GM18868 (cell line): ENCODE data around the gene ZYG11B.
"Not testable (repeated sequence)": the region's sequence is repeated elsewhere in the genome, so short reads cannot be mapped to it uniquely, and the experiment has no call there.

Source experiments
- ATAC-seq: cut with Tn5 transposase; IDR thresholded peaks from one replicate; pipeline ENCODE4 v1.9.1; 2021; ENCODE audit warnings: mild to moderate bottlenecking, moderate library complexity; ENCODE audit not compliant: unreplicated experiment

The ZYG11B gene

DNA sequence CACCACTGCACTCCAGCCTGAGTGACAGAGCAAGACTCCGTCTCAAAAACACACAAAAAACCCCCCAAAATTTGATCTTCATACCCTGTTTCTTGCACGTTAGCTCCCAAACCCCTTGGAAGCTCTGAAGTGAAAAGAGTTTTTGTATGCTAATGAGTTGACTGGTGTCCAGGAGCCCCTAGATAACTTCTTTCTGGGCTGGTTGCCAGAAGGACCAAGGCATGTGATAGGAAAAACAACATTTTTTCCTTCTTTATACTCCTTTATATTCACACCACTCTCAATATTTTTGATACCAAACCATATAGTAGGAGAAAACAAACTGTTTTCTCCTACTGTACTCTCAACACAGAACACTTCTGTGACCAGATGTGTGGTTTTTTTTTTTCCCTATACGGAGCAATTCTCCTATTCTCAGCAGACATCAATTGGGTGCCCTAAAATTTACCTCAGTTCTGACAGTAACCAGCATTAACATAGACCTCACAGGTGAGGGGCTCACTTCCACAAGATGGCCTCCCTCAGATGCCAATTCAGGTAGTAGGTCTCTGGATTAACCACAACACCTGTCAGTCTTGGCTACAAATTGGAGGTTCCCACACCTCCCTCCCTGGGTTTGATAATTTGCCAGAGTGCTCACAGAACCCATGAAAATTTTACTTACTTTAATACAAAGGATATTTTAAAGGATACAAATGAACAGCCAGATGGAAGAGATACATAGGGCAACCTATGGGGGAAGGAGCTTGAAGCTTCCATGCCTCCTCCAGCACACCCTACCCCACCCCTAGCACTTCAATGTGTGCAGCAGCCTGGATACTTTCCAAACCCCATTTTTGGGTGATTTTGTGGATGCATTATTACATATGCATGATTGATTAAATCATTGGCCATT lies 25.6 kb downstream of the ZYG11B start:
- ATAC-seq: no peak

DNA sequence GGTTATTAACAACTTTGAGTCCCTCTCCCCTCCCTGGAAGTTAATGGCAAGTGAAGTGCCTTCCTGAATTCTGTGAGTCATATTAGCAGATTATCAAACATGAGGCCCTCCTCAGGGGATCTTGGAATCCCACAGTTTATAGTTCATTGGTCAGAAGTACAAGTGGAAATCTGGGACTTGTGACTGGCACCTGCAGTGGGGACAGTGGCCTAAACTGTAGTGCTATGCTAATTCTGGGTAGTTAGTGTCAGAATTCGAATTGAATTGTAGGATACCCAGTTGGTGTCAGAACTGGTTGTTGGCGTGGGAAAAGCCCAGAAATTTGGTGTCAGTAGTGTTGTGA lies 26.2 kb downstream of the ZYG11B start:
- ATAC-seq: no peak

GRCh38 chr1:52753169-52753568 lies 26.9 kb downstream of the ZYG11B start:
- ATAC-seq: no peak

DNA sequence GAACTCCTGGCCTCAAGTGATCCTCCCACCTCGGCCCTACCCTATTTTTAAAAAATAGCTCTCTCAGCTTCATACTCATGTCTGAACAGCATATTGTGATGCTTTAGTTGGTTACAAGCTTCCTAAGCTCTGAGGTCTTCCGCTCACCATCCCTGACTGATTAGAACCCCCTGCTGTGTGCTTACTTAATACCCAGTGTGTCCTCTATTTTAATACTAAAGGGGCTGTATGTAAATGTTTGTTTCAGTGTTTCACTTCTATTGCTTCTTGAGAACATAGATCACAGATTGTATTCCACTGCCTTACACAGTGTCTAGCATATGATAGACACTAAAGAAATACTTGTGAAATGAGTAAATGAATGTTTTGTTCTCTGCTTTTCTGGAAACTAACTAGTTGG lies 29.8 kb downstream of the ZYG11B start:
- no peak for ATAC-seq

- ATAC-seq: no peak
Measured at GRCh38 chr1:52759908-52760307, 33.7 kb downstream of the ZYG11B start.

- ATAC-seq: no peak
Measured at GRCh38 chr1:52767596-52768280, 41.5 kb downstream of the ZYG11B start.

DNA sequence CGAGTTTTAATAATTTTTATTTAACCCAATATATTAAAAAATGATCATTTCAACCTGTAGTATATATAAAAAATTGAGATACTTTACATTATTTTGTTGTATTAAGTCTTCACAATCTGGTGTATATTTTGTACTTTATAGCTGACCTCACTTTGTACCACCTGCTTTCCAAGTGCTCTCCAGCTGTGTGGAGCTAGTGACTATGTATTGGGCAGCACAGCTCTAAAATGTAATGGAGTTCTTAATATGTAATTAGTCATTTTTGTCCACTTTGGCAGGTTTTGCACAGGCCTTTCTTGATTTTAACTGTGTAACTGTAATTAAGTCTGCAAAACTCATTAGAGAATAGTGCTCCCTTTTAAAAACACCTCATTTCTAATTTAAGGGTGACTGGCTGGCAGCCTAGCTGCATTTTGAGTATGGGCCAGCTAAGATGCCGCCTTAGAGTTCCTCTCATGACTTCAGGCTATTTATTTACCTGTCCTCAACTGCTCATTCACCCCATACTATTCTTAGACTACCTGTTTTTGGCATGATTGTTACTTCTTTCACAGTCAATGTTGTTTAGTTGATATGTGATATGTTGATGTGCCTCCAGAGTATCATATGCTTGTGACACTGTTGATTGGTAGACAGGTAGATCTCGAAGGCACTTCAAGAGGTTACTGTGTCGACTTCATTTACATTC lies 43.2 kb downstream of the ZYG11B start:
- ATAC-seq: no peak

GRCh38 chr1:52771384-52771783 lies 45.1 kb downstream of the ZYG11B start:
- ATAC-seq: no peak

GRCh38 chr1:52786148-52786547 lies 59.9 kb downstream of the ZYG11B start:
- no peak for ATAC-seq

- not testable (repeated sequence) for ATAC-seq
Measured at GRCh38 chr1:52790429-52790828, 64.2 kb downstream of the ZYG11B start.

DNA sequence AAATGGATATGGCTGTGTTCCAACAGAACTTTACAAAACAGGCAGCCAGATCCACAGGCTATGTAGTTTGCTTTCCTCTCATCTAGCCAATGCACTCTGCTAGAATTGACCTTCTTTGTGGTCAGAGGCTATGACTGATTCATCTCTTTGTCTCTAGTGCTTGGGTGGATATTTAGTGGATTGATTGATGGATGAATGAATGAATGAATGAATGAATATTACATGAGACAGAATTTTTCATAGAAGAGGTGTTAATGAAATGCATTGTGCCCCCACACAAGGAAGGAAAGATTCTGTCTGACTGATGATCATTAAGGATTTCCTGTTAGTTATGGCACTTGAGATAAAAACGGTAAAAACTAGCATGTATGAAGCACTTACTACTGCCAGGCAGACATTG lies 65.8 kb downstream of the ZYG11B start:
- no peak for ATAC-seq

DNA sequence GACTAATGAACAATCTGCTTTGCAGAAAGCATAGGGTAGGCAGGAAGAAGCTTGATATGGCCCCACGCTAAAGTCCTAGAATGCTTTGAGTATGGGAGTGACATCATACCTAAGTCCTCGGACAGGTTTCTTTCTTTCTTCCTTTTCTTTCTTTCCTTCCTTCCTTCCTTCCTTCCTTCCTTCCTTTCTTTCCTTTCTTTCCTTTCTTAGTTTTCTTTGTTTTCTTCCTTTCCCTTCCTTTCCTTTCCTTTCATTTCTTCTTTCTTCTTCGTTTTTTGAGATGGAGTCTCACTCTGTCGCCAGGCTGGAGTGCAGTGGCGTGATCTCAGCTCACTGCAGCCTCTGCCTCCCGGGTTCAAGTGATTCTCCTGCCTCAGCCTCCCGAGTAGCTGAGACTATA lies 67.5 kb downstream of the ZYG11B start:
- not testable (repeated sequence) for ATAC-seq

DNA sequence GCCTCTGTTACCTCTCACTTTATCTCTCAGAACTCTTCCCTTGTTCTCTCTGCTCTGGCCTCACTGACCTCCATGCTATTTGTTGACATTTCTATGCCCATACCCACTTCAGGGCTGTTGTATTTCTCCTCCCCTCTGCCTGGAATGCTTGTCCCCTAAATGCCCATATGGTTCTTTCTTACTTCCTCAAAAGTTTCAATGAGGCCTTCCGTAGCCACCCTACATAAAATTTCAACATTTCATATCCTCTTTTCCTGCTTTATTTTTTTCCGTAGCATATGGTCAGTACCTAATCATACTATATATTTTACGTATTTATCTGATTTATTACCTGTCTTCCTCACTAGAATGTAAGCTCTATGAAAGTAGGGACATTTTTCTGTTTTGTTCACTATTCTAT lies 69.2 kb downstream of the ZYG11B start:
- no peak for ATAC-seq

- ATAC-seq: no peak
Measured at GRCh38 chr1:52798331-52798730, 72.1 kb downstream of the ZYG11B start.

- no peak for ATAC-seq
Measured at GRCh38 chr1:52801011-52801410, 74.8 kb downstream of the ZYG11B start.

- not testable (repeated sequence) for ATAC-seq
Measured at GRCh38 chr1:52804083-52804482, 77.8 kb downstream of the ZYG11B start.

- ATAC-seq: no peak
Measured at GRCh38 chr1:52814465-52814864, 88.2 kb downstream of the ZYG11B start.

DNA sequence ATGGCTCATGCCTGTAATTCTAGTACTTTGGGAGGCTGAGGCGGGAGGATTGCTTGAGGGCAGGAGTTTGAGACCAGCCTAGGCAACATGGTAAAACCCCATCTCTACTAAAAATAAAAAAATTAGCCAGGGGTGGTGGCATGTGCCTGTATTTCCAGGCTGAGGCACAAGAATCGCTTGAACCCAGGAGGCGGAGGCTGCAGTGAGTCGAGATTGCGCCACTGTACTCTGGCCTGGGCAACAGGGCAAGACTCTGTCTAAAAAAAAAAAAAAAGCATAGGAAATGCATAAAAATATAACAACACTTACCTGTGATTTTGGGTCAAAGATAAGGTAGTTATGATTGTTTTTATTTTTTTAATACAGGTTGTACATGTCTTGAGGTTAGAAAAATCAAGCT lies 94.6 kb downstream of the ZYG11B start:
- ATAC-seq: not testable (repeated sequence)

- no peak for ATAC-seq
Measured at GRCh38 chr1:52825868-52826267, 99.6 kb downstream of the ZYG11B start.

- ATAC-seq: no peak
Measured at GRCh38 chr1:52834798-52835197, 108.5 kb downstream of the ZYG11B start.

DNA sequence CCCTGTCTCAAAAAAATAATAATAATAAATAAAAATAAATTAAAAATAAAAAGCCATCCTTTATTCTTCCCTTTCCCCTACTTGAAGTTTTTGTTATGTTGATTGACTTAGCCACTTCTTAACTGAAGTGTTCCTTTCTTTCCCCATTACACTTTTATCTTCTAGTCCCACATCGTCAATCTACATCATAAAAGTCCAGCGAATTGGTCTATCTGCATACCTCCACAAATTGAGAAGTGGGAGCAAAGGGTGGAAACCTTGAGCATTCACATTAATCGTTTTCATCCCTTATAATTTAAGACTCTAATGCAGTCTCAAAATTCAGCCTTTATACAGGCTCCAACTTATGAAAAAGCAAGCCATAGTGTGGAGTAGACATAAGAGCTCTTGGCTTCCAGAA lies 109.8 kb downstream of the ZYG11B start:
- ATAC-seq: no peak

- not testable (repeated sequence) for ATAC-seq
Measured at GRCh38 chr1:52839175-52839574, 112.9 kb downstream of the ZYG11B start.
